K562 (cell line): ENCODE results near the gene NPB. TPM values are rescaled to one million over a fixed set of nuclear protein-coding genes. Genes with fewer than 3 reads are reported as not detected.
A peak's percentile ranks its signal among the peaks of the same experiment; 100 is the strongest.

Experiments used
- ARHGAP35 ChIP-seq: fragments of 450-650 bp; IDR thresholded peaks from 2 replicates; pipeline ENCODE4 v1.6.1; 2018; ENCODE audit not compliant: partially characterized antibody
- ATF2 ChIP-seq: sonication (generic); formaldehyde crosslinking; IDR thresholded peaks from 2 replicates; pipeline ENCODE4 v1.8.1; 2022; ENCODE audit warnings: missing genetic modification reagents
- ATF4 ChIP-seq: fragments of 450-650 bp; formaldehyde crosslinking; IDR thresholded peaks from 2 replicates; pipeline ENCODE4 v1.4.0; 2022; ENCODE audit warnings: mild to moderate bottlenecking, moderate library complexity
- CHD1 ChIP-seq: fragments of 200-600 bp; sonication (generic); IDR thresholded peaks from one replicate; pipeline ENCODE4 v1.6.1; 2012; ENCODE audit warnings: mild to moderate bottlenecking, moderate library complexity, low read length, inconsistent platforms
- FOS ChIP-seq: IDR thresholded peaks from 3 replicates; pipeline ENCODE4 v1.6.1; 2011; ENCODE audit not compliant: insufficient read length; ENCODE audit errors: extremely low read depth
- GABPB2 ChIP-seq: fragments of 250-450 bp; sonication (Bioruptor Pico); conservative IDR thresholded peaks from 2 replicates; pipeline ENCODE4 v1.5.1; 2021; ENCODE audit warnings: mild to moderate bottlenecking
- HEY1 ChIP-seq: fragments of 250-450 bp; sonication (Bioruptor Pico); IDR thresholded peaks from 2 replicates; pipeline ENCODE4 v1.5.0; 2020; ENCODE audit warnings: mild to moderate bottlenecking, moderate library complexity, borderline replicate concordance
- IFI16 ChIP-seq: fragments of 250-450 bp; sonication (Bioruptor Pico); IDR thresholded peaks from 2 replicates; pipeline ENCODE4 v2.1.2; 2022; ENCODE audit warnings: mild to moderate bottlenecking, inconsistent platforms
- MAZ ChIP-seq, 2 experiments: fragments of 450-650 bp in 1 of 2; sonication (generic) in 1 of 2; formaldehyde crosslinking; IDR thresholded peaks in 1 of 2; conservative IDR thresholded peaks in 1 of 2; 2 replicates each; pipeline versions ENCODE4 v1.4.0 to v1.5.0; 2020; ENCODE audit warnings: mild to moderate bottlenecking in 1 of 2, missing genetic modification reagents in 1 of 2
- NFE2L1 ChIP-seq: fragments of 450-650 bp; IDR thresholded peaks from 2 replicates; pipeline ENCODE4 v1.6.1; 2016; ENCODE audit warnings: missing genetic modification characterization, low read depth, mild to moderate bottlenecking, missing compliant biosample characterization, moderate library complexity, borderline replicate concordance
- PBX2 ChIP-seq, 2 experiments: IDR thresholded peaks in 1 of 2; conservative IDR thresholded peaks in 1 of 2; 2 replicates each; pipeline ENCODE4 v1.6.1; 2016; ENCODE audit warnings: low read depth in 2 of 2, mild to moderate bottlenecking in 1 of 2, missing compliant biosample characterization in 1 of 2, missing genetic modification characterization in 1 of 2, moderate library complexity in 1 of 2
- SOX6 ChIP-seq: fragments of 450-650 bp; IDR thresholded peaks from 2 replicates; pipeline ENCODE4 v1.6.1; 2014; ENCODE audit warnings: mild to moderate bottlenecking
- USF2 ChIP-seq: sonication (generic); formaldehyde crosslinking; IDR thresholded peaks from 2 replicates; pipeline ENCODE4 v1.5.0; 2020; ENCODE audit warnings: missing genetic modification reagents
- ZBTB49 ChIP-seq: sonication (generic); formaldehyde crosslinking; IDR thresholded peaks from 2 replicates; pipeline ENCODE4 v1.8.0; 2022; ENCODE audit warnings: missing genetic modification reagents, mild to moderate bottlenecking, borderline replicate concordance
- ZNF347 ChIP-seq: fragments of 450-650 bp; formaldehyde crosslinking; IDR thresholded peaks from 2 replicates; pipeline ENCODE4 v1.4.0; 2020; ENCODE audit warnings: low read depth, mild to moderate bottlenecking, moderate library complexity
- ZNF507 ChIP-seq: conservative IDR thresholded peaks from 2 replicates; pipeline ENCODE4 v1.6.1; 2017; ENCODE audit warnings: missing genetic modification characterization, missing compliant biosample characterization
- ZNF695 ChIP-seq: fragments of 450-650 bp; formaldehyde crosslinking; IDR thresholded peaks from 2 replicates; pipeline ENCODE4 v1.4.0; 2020; ENCODE audit warnings: mild to moderate bottlenecking, moderate library complexity
- ZNF75A ChIP-seq: fragments of 450-650 bp; formaldehyde crosslinking; IDR thresholded peaks from 2 replicates; pipeline ENCODE4 v1.4.0; 2020; ENCODE audit warnings: mild to moderate bottlenecking
- polyA plus RNA-seq, 8 experiments: library from polyadenylated mRNA; depleted of rRNA in 4 of 8; stranded (reverse) in 5 of 8; unstranded in 3 of 8; fragments of >200 nt; fragmentation: Nextera tagmentation in 2 of 8; fragmentation: Illumina TruSeq in 1 of 8; extraction: Ambion mirVana in 2 of 8; extraction: Trizol in 1 of 8; gene quantifications; 2 replicates each; pipeline versions ENCODE4 v1.2.1 to v1.2.3, GENCODE V29; 2011 to 2014; ENCODE audit warnings: inconsistent platforms in 1 of 8, missing spikeins in 1 of 8
- total RNA-seq, 7 experiments: library from RNA; depleted of rRNA in 6 of 7; stranded (reverse); fragments of >200 nt in 6 of 7; fragmentation: Illumina TruSeq in 2 of 7; extraction: Trizol in 2 of 7; gene quantifications; 2 replicates each; pipeline versions ENCODE4 v1.2.1 to v1.2.3, GENCODE V29; 2011 to 2021; ENCODE audit warnings: low replicate concordance in 1 of 7

The NPB gene
- total and polyA plus RNA-seq, 9 of the 15 experiments (the other 6 are each of a cell fraction or from before 2014, with no cell fraction given) = 0.03 to 0.61 (median 0.14) TPM; not detected in 2

- TF ChIP-seq USF2 (CRISPR knock-in tag) (peak; percentile 73), GABPB2 (CRISPR knock-in tag) (no peak), ATF2 (CRISPR knock-in tag) (no peak), PBX2 (CRISPR knock-in tag; IDR thresholded peaks at IDR 0.05; ENCODE audit: low read depth) (no peak), PBX2 (tag; conservative IDR thresholded peaks at IDR 0.05; ENCODE audit: low read depth) (no peak), ZBTB49 (no peak; the same call in 1 of the 2 replicates), ZNF695 (CRISPR knock-in tag) (no peak), ATF4 (0 out of 2 replicates have a peak, but pooled peaks have one; percentile 5), FOS (no peak), ZNF507 (tag) (no peak), ZNF347 (no peak; the same call in 1 of the 2 replicates), SOX6 (no peak), HEY1 (CRISPR knock-in tag) (no peak), ZNF75A (CRISPR knock-in tag) (no peak), CHD1 (peak; percentile 93), NFE2L1 (tag) (no peak), IFI16 (CRISPR knock-in tag) (no peak), MAZ (CRISPR knock-in tag; conservative IDR thresholded peaks at IDR 0.05 in 1 of 2, IDR thresholded peaks at IDR 0.05 in 1 of 2) (peak; percentile 49 to 92), ARHGAP35 (no peak)
These were observed 30.4 kb upstream of the NPB start (continued) for GRCh38 chr17:81871387-81872230.
